GM18502 (cell line): Measurements from ENCODE around the gene CCDC77.

Experiments used
- ATAC-seq: cut with Tn5 transposase; IDR thresholded peaks from one replicate; pipeline ENCODE4 v1.9.1; 2021; ENCODE audit warnings: mild to moderate bottlenecking; ENCODE audit not compliant: unreplicated experiment, poor library complexity

The CCDC77 gene

DNA sequence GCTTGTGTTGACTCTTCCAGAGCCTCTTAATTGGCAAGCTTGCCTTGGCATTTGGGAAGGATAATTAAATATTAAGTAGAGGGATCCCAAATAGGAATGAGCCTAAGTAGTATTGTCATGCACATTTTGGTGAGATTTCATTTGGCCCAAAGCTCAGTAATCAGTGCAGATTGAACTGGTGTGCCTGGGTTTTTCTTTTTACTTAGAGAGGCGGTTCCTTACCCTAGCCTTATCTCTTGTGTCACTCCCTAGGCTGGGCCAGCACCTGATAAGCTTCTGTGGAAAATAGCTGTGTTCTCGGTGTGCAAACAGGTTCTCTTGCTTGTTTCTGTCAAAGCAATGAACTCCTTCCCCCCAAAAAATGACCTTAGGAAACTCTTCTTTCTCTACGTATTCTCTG lies 49.0 kb downstream of the CCDC77 start:
- no peak for ATAC-seq

DNA sequence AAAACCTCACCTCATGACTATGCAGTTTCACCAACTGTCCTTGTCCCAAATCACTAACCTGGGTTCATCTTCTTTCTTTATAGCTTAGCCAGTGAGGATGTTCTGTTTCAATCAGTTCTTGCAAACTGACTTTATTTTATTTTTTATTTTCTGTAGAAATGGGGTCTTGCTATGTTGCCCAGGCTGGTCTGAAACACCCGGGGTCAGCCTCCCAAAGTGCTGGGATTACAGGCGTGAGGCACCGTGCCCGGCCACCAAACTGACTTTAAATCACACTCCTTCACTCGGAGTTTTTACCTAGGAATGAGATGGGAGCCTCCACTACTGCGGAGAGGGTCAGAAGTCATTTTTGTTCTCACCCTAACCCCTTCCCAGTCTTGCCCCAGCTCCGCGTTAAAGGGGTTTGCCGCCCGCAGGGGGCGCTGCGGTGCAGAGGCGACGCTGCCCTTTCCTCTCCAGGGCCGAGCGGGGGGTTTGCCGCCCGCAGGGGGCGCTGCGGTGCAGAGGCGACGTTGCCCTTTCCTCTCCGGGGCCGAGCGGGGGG lies 51.3 kb downstream of the CCDC77 start:
- ATAC-seq = no peak

DNA sequence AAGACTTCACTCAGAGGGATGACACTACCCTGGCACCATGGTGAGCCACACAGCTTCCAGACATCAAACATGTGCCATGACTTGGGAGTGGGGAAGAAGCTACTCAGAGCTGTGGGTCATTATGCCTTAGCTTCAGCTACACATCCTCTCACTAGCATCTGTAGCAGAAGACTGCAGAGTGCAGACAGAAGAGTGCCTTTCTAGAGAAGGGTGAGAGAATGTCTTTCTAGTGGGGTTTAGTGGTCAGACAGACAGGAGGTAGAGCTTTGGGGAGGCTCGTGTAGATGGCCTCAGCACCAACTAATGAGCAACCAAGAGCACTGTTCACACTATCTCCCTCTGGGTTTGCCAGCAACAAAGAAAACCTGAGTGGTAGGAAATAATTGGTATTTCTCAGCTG lies 53.4 kb downstream of the CCDC77 start:
- ATAC-seq = no peak

DNA sequence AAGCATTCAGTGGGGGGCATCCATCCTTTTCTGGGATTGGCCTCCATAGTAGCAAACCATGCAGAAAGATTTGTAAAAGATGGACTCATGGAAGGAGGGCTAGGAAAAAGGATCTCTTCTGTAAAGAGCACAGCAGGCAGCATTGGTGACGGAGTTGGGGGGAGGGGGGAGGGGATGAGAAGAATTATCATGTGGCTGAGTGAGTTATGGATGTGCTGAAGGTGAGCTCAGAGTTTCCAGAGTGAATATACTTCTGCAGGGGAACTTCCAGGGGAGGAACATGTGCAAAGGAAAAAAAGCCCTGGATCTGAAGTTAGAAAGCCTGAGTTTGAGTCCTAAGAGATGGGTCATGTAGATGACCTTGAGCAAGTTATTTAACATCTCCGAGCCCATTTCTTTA lies 54.4 kb downstream of the CCDC77 start:
- ATAC-seq = no peak

DNA sequence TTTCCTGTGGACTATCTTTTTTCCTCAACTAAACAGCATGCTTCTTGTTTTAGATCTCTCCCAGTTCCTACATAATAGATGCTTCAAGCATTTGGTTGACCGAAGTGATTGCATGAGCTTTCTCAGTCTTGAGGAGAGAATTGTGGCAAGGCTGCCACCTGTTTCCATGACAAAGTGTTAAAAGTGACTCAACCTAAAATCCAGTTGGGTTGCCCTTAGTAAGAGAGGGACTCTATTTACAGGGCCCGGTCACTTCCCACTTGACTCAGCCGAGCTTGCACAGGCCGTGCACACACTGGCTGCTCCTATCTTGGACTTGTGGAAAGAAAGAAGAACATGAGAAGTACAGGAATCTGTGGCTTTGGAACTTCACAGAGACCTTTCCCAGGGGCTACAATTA lies 56.2 kb downstream of the CCDC77 start:
- ATAC-seq = no peak

DNA sequence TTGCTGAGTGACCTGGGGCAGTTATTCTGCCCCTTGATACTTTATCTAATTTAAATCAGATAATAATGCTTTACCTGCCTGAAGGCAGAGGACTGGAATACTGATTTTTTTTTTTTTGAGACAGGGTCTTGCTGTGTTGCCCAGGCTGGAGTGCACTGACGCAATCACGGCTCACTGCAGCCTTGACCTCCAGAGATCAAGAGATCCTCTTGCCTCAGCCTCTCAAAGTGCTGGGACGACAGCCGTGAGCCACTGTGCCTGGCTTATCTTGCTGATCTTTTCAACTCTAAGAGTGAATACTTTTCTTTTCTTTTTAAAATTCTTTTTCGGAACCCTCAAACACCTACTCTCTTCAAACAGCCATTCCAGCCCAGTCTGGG lies 57.6 kb downstream of the CCDC77 start:
- ATAC-seq = no peak

DNA sequence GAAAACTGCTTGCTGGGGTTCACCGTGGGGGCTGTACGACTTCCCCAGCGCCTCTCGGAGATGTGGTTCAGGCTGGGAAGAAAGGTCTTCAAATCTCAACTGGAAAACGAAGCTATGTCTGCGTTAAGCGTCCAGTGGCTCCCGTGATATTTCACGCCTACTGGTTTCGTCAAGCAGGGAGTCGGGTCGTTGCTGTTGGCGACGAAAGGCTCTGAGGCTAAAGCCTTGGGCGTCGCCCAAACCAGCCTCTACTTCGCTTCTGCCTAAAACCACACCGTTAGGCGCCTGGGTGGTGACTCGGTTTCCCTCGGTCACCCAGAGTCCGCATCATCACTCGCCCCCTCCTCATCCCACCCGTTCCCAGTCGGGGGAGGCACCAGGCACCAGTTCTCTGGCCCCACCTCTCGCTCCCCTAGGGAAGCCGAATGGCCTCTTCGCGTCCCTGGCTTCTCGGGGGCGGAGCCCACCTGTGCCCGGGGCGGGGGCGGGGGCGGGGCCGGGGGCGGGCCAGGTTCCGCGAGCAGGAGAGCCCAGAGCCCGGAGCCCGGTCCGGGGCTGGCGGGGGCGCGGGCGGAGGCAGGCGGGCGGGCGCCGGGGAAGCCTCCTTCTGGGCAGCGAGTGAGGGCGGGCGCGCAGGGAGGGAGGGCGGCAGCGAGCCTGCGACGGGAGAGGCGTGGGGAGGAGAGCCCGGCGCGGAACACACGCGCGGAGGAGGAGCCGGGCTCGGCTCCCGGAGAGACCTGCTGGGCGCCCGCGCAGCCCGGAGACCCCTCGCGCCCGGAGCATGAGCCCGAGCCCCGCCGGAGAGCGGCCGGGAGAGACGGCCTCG lies 58.2 kb downstream of the CCDC77 start, which contains the start of gene B4GALNT3:
Gene B4GALNT3 (plus strand): TSS at position 510 of the 829 bp plus-strand sequence. CDS start 438 bp downstream, outside the sequence.
- no peak for ATAC-seq

DNA sequence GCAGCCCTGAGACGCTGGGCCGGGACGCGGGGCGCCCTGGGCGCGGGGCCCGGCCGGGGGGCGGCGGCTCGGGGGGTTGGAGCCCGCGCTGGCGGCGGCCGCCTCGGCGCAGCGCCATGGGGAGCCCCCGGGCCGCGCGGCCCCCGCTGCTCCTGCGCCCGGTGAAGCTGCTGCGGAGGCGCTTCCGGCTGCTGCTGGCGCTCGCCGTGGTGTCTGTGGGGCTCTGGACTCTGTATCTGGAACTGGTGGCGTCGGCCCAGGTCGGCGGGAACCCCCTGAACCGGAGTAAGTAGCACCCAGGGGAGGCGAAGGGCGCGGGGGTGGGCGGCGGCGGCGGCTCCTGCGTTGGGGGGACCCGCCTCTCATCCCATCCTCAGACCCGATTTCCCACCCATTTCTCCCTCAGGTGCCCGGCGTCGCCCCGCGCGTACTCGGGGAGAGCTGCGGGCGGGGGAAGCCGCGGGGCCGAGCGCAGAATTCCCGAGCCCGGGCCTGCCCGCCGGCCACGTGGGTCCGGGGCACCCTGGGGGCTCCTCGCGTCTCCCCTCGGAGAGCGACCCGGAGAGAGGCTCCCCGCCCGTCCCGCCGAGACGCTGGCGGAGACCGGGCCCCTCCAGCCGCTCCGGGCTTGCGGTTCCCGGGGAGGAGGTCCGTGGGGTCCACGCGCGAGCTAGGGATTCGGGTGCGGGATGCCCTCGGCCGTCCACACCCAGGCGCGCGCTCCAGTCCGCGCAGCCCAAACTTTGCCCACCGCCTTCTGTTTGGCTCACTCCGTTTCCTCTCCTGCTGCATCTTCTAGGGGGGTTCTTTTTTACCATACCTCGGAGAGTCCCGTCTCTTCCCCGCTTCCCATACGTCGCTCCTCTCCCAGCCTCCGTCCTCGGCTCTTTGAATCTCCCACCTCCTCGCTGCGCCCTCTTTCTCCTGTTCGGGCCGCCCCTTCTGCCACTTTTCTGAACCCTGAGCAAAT lies 59.1 kb downstream of the CCDC77 start:
- no peak for ATAC-seq

DNA sequence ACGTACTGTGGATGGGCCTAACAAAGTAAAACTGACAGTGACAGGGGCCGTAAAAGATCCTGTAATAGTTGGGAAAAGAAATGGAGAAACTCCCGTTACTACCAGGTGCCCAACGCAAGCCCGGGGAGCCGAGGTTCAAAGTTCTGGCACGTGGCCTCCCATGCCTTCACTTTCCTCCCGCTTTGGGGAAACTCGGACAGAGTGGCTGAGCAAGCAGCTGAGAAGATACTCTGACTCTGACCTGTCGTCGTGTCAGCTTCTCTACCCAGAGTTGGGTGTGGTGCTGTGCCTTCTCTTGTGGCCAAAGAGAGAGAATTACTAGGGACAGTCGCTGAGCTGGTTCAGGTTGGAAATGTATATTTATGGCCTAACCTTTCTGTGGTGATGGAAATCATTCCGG lies 60.0 kb downstream of the CCDC77 start:
- ATAC-seq = no peak

DNA sequence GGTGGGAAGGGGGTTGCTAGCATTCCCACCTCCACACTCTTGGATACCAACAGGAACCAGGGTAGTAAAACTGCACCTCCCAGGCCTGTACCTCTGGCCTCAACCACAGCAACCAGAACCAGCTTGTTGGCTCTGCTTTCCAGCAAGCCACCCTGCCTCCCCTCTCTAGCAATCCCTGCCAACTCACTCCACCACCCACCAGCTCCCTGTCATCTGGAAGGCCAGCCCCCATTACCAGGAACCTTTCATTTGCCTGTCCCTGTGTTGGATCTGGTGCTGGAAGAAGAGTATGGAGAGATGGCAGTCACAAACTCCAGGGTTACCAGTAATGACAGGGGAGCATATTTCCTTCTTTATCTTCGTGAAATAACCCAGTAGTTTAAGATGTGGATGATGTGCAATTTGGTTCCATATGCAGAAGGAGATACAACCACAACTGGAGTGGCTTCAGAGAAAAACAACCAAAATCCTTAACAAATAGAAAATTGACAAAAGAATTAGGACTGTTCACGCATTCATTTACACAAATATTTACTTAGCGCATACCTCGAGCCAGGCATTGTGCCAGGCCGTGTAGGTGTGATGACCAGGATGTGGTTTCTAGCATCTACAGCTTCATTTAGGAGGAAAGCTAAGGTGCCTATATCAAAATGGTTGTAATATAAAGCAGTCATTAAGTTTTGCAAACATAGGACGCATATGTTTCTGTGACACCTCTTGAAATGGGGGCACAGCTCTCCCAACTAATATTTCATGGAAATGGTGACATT lies 61.7 kb downstream of the CCDC77 start:
- ATAC-seq = no peak

DNA sequence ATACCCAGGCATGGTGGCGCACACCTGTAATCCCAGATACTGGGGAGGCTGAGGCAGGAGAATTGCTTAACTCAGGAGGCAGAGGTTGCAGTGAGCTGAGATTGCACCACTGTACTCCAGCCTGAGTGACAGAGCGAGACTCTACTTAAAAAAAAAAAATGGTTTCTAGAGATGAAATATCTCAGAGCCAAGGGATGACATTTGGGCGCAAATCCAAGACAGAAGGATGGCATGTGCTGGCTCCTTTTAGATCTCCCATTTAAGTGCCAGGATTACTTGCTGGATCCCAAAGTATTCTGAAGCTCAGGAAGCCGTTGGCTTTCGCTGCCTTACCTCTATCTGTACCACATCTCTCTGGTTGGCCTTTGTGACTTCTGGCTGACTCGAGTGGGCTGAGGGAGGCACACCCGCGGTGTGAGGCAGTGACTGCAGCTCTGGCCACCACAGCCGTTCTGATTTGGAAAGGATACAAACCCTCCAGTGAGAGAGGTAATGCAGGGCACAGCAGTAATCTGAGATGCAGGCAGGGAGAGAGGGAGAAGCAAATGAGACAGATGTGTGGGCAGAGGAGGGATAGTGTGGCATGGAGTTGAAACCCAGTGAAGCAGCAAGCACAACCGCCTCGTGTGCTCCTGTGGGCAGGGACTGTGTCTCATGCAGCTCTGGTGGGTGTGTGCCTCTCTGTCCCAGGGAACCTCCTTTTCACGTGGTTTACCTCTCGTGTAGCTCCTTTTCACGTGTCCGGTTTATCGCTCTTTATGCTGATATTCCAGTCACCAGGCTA lies 63.2 kb downstream of the CCDC77 start:
- ATAC-seq = no peak

DNA sequence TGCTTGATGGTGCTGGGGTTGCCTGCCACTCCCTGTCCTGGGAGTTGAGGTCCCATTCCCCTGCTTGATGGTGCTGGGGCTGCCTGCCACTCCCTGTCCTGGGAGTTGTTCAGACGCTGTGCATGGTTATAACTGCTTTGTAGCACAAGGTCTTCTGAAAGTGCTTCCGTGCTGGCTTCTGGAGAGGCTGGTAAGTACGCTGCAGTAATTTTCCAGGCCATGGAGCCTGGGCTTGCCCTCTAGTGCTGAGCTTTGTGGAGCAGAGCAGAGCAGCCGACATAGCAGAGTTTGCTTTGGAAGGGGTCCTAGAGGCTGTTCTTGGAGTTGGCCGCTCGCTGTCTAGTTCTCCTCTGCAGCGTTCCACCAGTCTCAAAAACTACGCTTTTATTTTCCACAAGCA lies 64.6 kb downstream of the CCDC77 start:
- no peak for ATAC-seq

DNA sequence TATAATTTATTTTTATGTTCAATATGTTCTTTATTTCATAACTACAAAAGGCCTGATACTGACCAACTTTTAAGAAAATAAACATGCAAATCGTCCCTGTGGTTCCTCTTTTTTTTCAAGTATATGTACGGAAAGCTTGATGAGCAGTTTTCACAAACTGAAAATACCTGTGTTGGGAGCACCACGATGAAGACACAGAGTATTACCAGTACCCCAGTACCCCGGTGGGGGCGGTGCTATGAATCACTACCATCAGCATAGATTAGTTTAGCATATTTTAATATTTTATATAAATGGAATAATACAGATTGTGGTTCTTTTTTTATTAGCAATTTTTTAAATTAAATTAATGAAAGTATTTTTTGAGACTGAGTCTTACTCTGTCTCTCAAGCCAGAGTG lies 65.3 kb downstream of the CCDC77 start:
- ATAC-seq = no peak

DNA sequence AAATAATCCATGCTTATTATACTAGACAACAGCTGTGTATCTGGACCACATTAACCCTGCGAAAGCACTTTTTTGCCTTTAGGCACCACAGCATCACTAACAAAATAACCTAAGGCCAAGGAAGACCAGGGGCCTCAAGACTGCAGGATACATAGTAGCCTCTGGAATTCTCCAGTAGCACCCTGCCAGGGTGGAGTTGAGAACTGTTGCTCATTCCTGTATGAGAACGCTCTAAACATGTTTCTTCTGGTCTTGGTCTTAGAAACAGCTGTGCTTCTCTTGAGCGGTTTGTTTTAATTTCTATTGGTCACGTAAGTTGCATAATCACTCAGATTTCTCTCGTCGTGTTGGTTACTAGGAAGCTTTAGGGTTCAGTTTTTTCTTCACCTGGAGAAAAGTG lies 66.1 kb downstream of the CCDC77 start:
- ATAC-seq = no peak

DNA sequence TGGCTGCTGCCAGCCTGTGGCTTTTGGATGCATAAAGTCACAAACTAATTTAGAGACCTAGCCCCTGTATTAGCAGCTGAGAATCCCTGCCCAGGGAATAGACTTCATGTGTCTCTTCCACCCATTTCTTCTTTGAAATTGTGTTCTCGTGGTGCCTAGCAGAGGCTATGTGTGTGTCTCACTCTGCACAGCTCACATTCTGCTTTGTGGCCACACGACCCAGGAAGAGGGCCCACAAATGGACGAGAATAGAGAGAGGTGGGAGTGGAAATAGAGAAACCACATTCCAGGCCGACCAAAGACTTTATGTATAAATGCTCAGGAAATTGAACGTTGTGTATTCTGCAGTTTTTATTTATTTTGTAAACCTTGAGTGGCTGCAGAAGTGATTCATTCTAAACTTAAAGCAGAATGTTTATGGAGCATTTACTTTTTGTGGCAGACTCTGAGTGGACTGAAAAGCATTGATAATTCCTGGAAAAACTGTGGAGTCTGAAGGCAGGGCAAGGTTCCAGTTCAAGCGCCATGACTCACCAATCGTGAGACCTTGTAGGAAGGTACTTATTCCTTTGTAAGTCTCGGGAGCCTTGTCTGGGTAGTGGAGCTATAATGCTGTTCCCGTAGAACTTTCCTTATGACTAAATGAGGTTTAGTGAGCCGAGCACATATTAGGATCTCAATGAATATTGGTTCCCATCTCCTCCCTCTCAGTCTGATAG lies 67.4 kb downstream of the CCDC77 start:
- no peak for ATAC-seq

DNA sequence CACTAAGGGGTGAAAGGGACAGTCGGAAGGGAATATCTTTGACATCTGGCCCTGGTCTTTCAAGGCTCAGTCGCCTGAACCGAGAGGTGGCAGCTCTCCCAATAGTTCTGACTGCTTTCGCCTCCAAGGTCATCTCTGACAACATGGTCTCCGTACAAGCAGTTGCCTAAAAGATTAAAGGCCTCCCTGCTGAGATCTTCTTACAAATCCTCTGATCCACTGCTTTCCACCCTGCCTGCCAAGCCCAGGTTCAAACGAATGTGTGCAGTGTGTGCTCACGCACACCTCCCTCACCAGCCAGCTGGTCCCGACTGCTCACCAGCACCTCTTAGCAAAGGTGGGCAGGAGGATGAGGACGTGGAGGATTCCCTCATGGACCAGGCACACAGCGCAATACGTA lies 68.7 kb downstream of the CCDC77 start:
- no peak for ATAC-seq

DNA sequence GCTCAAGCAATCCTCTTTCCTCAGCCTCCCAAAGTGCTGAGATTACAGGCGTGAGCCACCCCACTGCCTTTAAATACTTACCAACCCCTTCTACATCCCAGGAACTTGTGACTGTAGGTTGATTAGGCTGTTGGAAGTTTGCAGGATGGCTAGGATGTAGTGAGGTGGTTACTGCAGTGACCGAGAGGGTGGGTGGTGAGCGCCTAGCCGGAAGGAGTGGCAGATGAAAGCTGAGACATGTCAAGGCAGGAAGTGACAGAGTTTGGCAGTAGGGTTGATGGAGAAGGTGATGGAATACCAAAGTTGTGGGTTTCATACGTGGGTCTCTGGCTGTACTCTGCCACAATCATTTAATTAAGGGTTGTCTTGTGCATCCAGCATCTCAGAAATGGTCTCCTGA lies 71.8 kb downstream of the CCDC77 start:
- ATAC-seq = no peak

DNA sequence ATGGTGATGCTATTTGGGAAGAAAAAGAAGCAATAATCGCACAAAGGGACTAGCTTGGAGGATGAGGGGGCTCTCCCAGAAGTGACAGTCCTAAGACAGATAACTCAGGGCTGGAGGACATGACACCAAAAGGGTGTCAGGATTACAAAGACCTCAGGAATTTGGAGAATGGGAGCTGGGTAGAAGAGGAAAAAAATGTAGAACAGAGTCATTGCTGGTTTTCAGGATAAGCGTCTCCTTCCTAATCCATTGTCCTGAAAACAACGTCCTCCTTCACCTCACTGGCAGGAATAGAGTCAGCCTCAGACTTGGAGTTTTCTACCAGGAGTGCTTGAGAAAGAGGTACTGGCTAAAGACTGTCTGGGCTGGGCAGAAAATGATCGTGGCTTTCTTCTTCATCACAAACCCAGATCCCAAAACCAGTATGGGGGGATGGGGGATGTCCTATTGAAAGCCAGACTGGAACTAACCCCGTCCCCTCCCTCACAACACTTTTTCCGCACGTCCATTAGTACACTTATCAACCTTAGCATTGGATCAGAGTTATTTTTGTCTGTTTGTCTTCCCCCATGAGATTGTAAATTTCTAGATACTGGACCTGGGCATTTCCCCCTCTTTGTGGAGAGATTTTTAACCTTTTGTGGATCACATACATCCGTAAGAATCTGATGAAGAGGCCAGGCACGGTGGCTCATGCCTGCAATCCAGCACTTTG lies 72.6 kb downstream of the CCDC77 start:
- ATAC-seq = no peak
